ENCODE measurements around the gene ADNP. TPM values are rescaled to one million over a fixed set of nuclear protein-coding genes. Genes with fewer than 3 reads are reported as not detected.
A peak's percentile ranks its signal among the peaks of the same experiment; 100 is the strongest.

The ADNP gene
- total RNA-seq, 1 experiment from 2014 or later, result 55.5 TPM

GRCh38 chr20:50904067-50904570, 27.1 kb downstream of the ADNP start:
- H3K9me2 ChIP-seq (replicated peaks; ENCODE audit: insufficient read depth, low read length), result no peaks in the 10 kb centered on the region
- no peak overlapping the region for H3K4me2 ChIP-seq (ENCODE audit: low read depth, low read length, poor library complexity, severe bottlenecking)
- no peak overlapping the region for H3K9ac ChIP-seq (ENCODE audit: low read length)
- H3K4me3 ChIP-seq (ENCODE audit: low read length), result no peak overlapping the region
- H4K20me1 ChIP-seq (ENCODE audit: insufficient read depth, low read depth, low read length), result peaks cover 73% of the 10 kb centered on the region
- no peaks in the 10 kb centered on the region for H3K9me3 ChIP-seq (ENCODE audit: low read length)
- H3K36me3 ChIP-seq (ENCODE audit: insufficient read depth, low read length), result peaks cover 59% of the 10 kb centered on the region
- no peaks in the 10 kb centered on the region for H3K27me3 ChIP-seq (ENCODE audit: low read length)
- H3K27ac ChIP-seq (ENCODE audit: low read length), result peak overlapping the region; percentile 56
- H3K4me1 ChIP-seq (ENCODE audit: low read length), result peaks cover 45% of the 10 kb centered on the region
- H2AFZ ChIP-seq (ENCODE audit: low read length), result no peak overlapping the region
- DNase-seq, result no peak
- H3K79me2 ChIP-seq (ENCODE audit: low read length), result peaks cover 95% of the 10 kb centered on the region

GRCh38 chr20:50903353-50904051, 27.7 kb downstream of the ADNP start:
- Histone ChIP-seq H3K9ac (ENCODE audit: low read length) (no peak overlapping the region), H2AFZ (ENCODE audit: low read length) (no peak overlapping the region), H3K36me3 (ENCODE audit: insufficient read depth, low read length) (peaks cover 65% of the 10 kb centered on the region), H4K20me1 (ENCODE audit: insufficient read depth, low read depth, low read length) (peaks cover 73% of the 10 kb centered on the region), H3K4me3 (ENCODE audit: low read length) (no peak overlapping the region), H3K4me2 (ENCODE audit: low read depth, low read length, poor library complexity, severe bottlenecking) (no peak overlapping the region), H3K9me3 (ENCODE audit: low read length) (no peaks in the 10 kb centered on the region), H3K79me2 (ENCODE audit: low read length) (peaks cover 88% of the 10 kb centered on the region), H3K9me2 (replicated peaks; ENCODE audit: insufficient read depth, low read length) (no peaks in the 10 kb centered on the region), H3K4me1 (ENCODE audit: low read length) (peaks cover 45% of the 10 kb centered on the region), H3K27me3 (ENCODE audit: low read length) (no peaks in the 10 kb centered on the region), H3K27ac (ENCODE audit: low read length) (peak overlapping the region; percentile 56; the same call in 1 of the 2 replicates)
- no peak for DNase-seq

- peaks cover 69% of the 10 kb centered on the region for H3K79me2 ChIP-seq (ENCODE audit: low read length)
- no peak overlapping the region for H2AFZ ChIP-seq (ENCODE audit: low read length)
- peaks cover 65% of the 10 kb centered on the region for H3K36me3 ChIP-seq (ENCODE audit: insufficient read depth, low read length)
- no peaks in the 10 kb centered on the region for H3K9me3 ChIP-seq (ENCODE audit: low read length)
- H3K4me1 ChIP-seq (ENCODE audit: low read length), result peaks cover 43% of the 10 kb centered on the region
- H3K27ac ChIP-seq (ENCODE audit: low read length), result no peak overlapping the region; the same call in 1 of the 2 replicates
- no peak for DNase-seq
- H3K9me2 ChIP-seq (replicated peaks; ENCODE audit: insufficient read depth, low read length), result no peaks in the 10 kb centered on the region
- H3K4me3 ChIP-seq (ENCODE audit: low read length), result no peak overlapping the region
- H3K27me3 ChIP-seq (ENCODE audit: low read length), result no peaks in the 10 kb centered on the region
- H3K9ac ChIP-seq (ENCODE audit: low read length), result no peak overlapping the region
- H3K4me2 ChIP-seq (ENCODE audit: low read depth, low read length, poor library complexity, severe bottlenecking), result no peak overlapping the region
- peaks cover 59% of the 10 kb centered on the region for H4K20me1 ChIP-seq (ENCODE audit: insufficient read depth, low read depth, low read length)
Measured at GRCh38 chr20:50901301-50901700, 29.9 kb downstream of the ADNP start.

- peaks cover 63% of the 10 kb centered on the region for H3K36me3 ChIP-seq (ENCODE audit: insufficient read depth, low read length)
- no peak for DNase-seq
Measured at GRCh38 chr20:50900261-50900660, 31.0 kb downstream of the ADNP start.

GRCh38 chr20:50898475-50898874, 32.8 kb downstream of the ADNP start:
- H3K79me2 ChIP-seq (ENCODE audit: low read length), result peaks cover 53% of the 10 kb centered on the region
- H3K4me2 ChIP-seq (ENCODE audit: low read depth, low read length, poor library complexity, severe bottlenecking), result no peak overlapping the region
- peaks cover 20% of the 10 kb centered on the region for H3K4me1 ChIP-seq (ENCODE audit: low read length)
- DNase-seq, result no peak
- peak overlapping the region; percentile 74 for H3K27ac ChIP-seq (ENCODE audit: low read length)
- H3K27me3 ChIP-seq (ENCODE audit: low read length), result no peaks in the 10 kb centered on the region
- H3K9ac ChIP-seq (ENCODE audit: low read length), result no peak overlapping the region
- no peaks in the 10 kb centered on the region for H3K9me3 ChIP-seq (ENCODE audit: low read length)
- H4K20me1 ChIP-seq (ENCODE audit: insufficient read depth, low read depth, low read length), result peaks cover 33% of the 10 kb centered on the region
- no peak overlapping the region for H2AFZ ChIP-seq (ENCODE audit: low read length)
- H3K4me3 ChIP-seq (ENCODE audit: low read length), result no peak overlapping the region
- no peaks in the 10 kb centered on the region for H3K9me2 ChIP-seq (replicated peaks; ENCODE audit: insufficient read depth, low read length)
- H3K36me3 ChIP-seq (ENCODE audit: insufficient read depth, low read length), result peaks cover 58% of the 10 kb centered on the region

More at GRCh38 chr20:50900261-50900660, 31.0 kb downstream of the ADNP start:
- H3K4me2 ChIP-seq (ENCODE audit: low read depth, low read length, poor library complexity, severe bottlenecking), result no peak overlapping the region
- H2AFZ ChIP-seq (ENCODE audit: low read length), result no peak overlapping the region
- peaks cover 59% of the 10 kb centered on the region for H3K79me2 ChIP-seq (ENCODE audit: low read length)
- H3K27ac ChIP-seq (ENCODE audit: low read length), result no peak overlapping the region
- H3K9me3 ChIP-seq (ENCODE audit: low read length), result no peaks in the 10 kb centered on the region
- peaks cover 51% of the 10 kb centered on the region for H4K20me1 ChIP-seq (ENCODE audit: insufficient read depth, low read depth, low read length)
- peaks cover 32% of the 10 kb centered on the region for H3K4me1 ChIP-seq (ENCODE audit: low read length)
- H3K9ac ChIP-seq (ENCODE audit: low read length), result no peak overlapping the region
- H3K9me2 ChIP-seq (replicated peaks; ENCODE audit: insufficient read depth, low read length), result no peaks in the 10 kb centered on the region
- no peak overlapping the region for H3K4me3 ChIP-seq (ENCODE audit: low read length)
- no peaks in the 10 kb centered on the region for H3K27me3 ChIP-seq (ENCODE audit: low read length)

- Histone ChIP-seq H3K9ac (ENCODE audit: low read length) (no peak overlapping the region), H3K4me1 (ENCODE audit: low read length) (peaks cover 29% of the 10 kb centered on the region), H3K4me3 (ENCODE audit: low read length) (no peak overlapping the region), H3K36me3 (ENCODE audit: insufficient read depth, low read length) (peaks cover 52% of the 10 kb centered on the region), H3K4me2 (ENCODE audit: low read depth, low read length, poor library complexity, severe bottlenecking) (no peak overlapping the region), H3K9me3 (ENCODE audit: low read length) (no peaks in the 10 kb centered on the region), H3K27me3 (ENCODE audit: low read length) (no peaks in the 10 kb centered on the region), H3K9me2 (replicated peaks; ENCODE audit: insufficient read depth, low read length) (no peaks in the 10 kb centered on the region), H2AFZ (ENCODE audit: low read length) (no peak overlapping the region), H4K20me1 (ENCODE audit: insufficient read depth, low read depth, low read length) (peaks cover 2% of the 10 kb centered on the region), H3K79me2 (ENCODE audit: low read length) (peaks cover 24% of the 10 kb centered on the region), H3K27ac (ENCODE audit: low read length) (peak overlapping the region; percentile 13; the same call in 1 of the 2 replicates)
- DNase-seq, result no peak
Measured at GRCh38 chr20:50895111-50895830, 36.0 kb downstream of the ADNP start.

GRCh38 chr20:50893620-50894019, 37.6 kb downstream of the ADNP start:
- Histone ChIP-seq H3K27ac (ENCODE audit: low read length) (peak overlapping the region; percentile 65), H3K9me3 (ENCODE audit: low read length) (no peaks in the 10 kb centered on the region), H3K79me2 (ENCODE audit: low read length) (0 out of 2 replicates have a peak, but pooled peaks cover 17% of the 10 kb centered on the region), H3K9ac (ENCODE audit: low read length) (no peak overlapping the region), H3K4me1 (ENCODE audit: low read length) (peaks cover 44% of the 10 kb centered on the region), H2AFZ (ENCODE audit: low read length) (no peak overlapping the region), H4K20me1 (ENCODE audit: insufficient read depth, low read depth, low read length) (no peaks in the 10 kb centered on the region), H3K27me3 (ENCODE audit: low read length) (no peaks in the 10 kb centered on the region), H3K9me2 (replicated peaks; ENCODE audit: insufficient read depth, low read length) (no peaks in the 10 kb centered on the region), H3K4me2 (ENCODE audit: low read depth, low read length, poor library complexity, severe bottlenecking) (no peak overlapping the region), H3K36me3 (ENCODE audit: insufficient read depth, low read length) (peaks cover 55% of the 10 kb centered on the region), H3K4me3 (ENCODE audit: low read length) (no peak overlapping the region)
- no peak for DNase-seq

- Histone ChIP-seq H3K79me2 (ENCODE audit: low read length) (0 out of 2 replicates have a peak, but pooled peaks cover 15% of the 10 kb centered on the region), H2AFZ (ENCODE audit: low read length) (no peak overlapping the region), H3K27me3 (ENCODE audit: low read length) (no peaks in the 10 kb centered on the region), H3K27ac (ENCODE audit: low read length) (peak overlapping the region; percentile 65), H3K4me1 (ENCODE audit: low read length) (peaks cover 48% of the 10 kb centered on the region), H3K4me3 (ENCODE audit: low read length) (no peak overlapping the region), H3K36me3 (ENCODE audit: insufficient read depth, low read length) (peaks cover 51% of the 10 kb centered on the region), H3K9ac (ENCODE audit: low read length) (no peak overlapping the region), H3K9me3 (ENCODE audit: low read length) (no peaks in the 10 kb centered on the region), H3K4me2 (ENCODE audit: low read depth, low read length, poor library complexity, severe bottlenecking) (no peak overlapping the region), H3K9me2 (replicated peaks; ENCODE audit: insufficient read depth, low read length) (no peaks in the 10 kb centered on the region), H4K20me1 (ENCODE audit: insufficient read depth, low read depth, low read length) (no peaks in the 10 kb centered on the region)
- no peak for DNase-seq
Measured at GRCh38 chr20:50892394-50892793, 38.8 kb downstream of the ADNP start.
